Stomach (tissue), 4 donors: ENCODE data around the gene PRKN.

Experiments used
- CTCF ChIP-seq, 7 experiments: fragments of 450-650 bp in 4 of 7; fragments of 200-600 bp in 3 of 7; sonication (generic) in 3 of 7; IDR thresholded peaks; one replicate each; pipeline ENCODE4 v1.5.1; 2016 to 2019; ENCODE audit warnings: antibody characterized with exemption in 7 of 7, control low read depth in 2 of 7, mild to moderate bottlenecking in 1 of 7
- EP300 ChIP-seq: sonication (generic); formaldehyde crosslinking; IDR thresholded peaks from one replicate; pipeline ENCODE4 v1.6.1; 2017; ENCODE audit warnings: antibody characterized with exemption
- POLR2A ChIP-seq, 4 donors: fragments of 450-650 bp; IDR thresholded peaks; one replicate each; pipeline ENCODE4 v1.6.1; 2016; ENCODE audit warnings: antibody characterized with exemption in 4 of 4, control low read depth in 2 of 4, mild to moderate bottlenecking in 1 of 4, moderate library complexity in 1 of 4

DNA sequence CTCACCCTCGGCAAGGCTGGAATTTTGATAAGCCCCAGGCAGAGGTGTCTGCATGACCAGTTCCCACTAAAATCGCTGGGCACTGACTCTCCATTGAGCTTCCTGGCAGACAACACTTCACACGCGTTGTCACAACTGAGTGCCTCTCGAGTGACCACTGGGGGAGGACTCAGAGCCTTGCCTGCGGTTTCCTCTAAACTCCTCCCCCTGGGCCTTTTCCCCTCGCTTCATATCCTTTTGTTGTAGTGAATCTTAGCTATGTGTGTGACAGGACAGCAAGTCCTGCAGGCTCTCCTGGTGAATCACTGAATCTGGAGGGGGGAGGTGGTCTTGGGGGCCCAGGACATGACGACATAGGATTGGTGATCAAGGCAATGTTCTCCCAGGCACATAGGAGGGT, 670.8 kb downstream of the PRKN start:
- TF ChIP-seq EP300 = no peak
- TF ChIP-seq CTCF (IDR thresholded peaks at IDR 0.05) = no peak
- no peak for TF ChIP-seq POLR2A (IDR thresholded peaks at IDR 0.05)
